BLaER1 (cell line): ENCODE results near the gene HCFC2.

Experiments used
- H3K27ac ChIP-seq: shearing (Covaris generic); formaldehyde crosslinking; 2 replicates; pipeline ENCODE4 v1.8.1; 2022
- H3K27me3 ChIP-seq: shearing (Covaris generic); formaldehyde crosslinking; 2 replicates; pipeline ENCODE4 v1.8.1; 2022
- H3K36me3 ChIP-seq: shearing (Covaris generic); formaldehyde crosslinking; 2 replicates; pipeline ENCODE4 v1.8.1; 2022
- H3K4me1 ChIP-seq: shearing (Covaris generic); formaldehyde crosslinking; 2 replicates; pipeline ENCODE4 v1.8.1; 2022
- H3K4me2 ChIP-seq: shearing (Covaris generic); formaldehyde crosslinking; 2 replicates; pipeline ENCODE4 v1.8.1; 2022
- H3K4me3 ChIP-seq: shearing (Covaris generic); formaldehyde crosslinking; 2 replicates; pipeline ENCODE4 v1.8.1; 2022
- H3K9ac ChIP-seq: shearing (Covaris generic); formaldehyde crosslinking; 2 replicates; pipeline ENCODE4 v1.8.1; 2022
- H3K9me3 ChIP-seq: shearing (Covaris generic); formaldehyde crosslinking; 2 replicates; pipeline ENCODE4 v1.8.1; 2022
- H4K20me1 ChIP-seq: shearing (Covaris generic); formaldehyde crosslinking; 2 replicates; pipeline ENCODE4 v1.8.1; 2022
- Cebpa-rat ChIP-seq: shearing (Covaris generic); IDR thresholded peaks from 2 replicates; pipeline ENCODE4 v1.8.1; 2022

Gene HCFC2

DNA sequence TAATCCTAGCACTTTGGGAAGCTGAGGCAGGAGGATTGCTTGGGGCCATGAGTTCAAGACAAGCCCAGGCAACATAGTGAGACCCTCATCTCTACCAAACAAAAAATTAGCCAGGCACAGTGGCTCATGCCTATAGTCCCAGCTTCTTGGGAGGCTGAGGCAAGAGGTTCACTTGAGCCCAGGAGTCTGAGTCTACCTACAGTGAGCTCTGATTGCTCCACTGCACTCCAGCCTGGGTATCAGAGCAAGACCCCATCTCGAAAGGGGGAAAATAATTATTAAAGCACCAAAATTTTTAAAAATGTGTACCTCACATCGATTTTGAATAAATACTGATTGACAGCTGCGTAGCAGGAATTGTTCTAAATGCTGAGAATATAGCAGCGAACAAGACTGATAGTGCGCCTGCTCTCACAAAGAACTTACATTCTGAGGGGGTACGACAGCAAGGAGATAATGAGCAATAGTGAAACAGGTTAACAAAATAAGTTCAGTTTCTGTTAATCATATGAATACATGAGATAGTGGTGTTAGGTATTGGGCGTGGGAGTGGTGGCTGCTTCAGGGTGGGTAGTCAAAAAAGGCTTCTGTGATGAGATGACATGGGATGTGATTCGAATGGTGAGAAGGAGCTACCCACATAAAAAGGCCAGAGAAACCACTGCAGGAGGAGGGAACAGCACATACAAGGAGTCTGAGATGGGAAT, 19.6 kb downstream of the HCFC2 start:
- Histone ChIP-seq H3K9ac (no peak overlapping the region), H3K27me3 (no peaks in the 10 kb centered on the region), H3K36me3 (peaks cover 82% of the 10 kb centered on the region), H3K4me1 (no peaks in the 10 kb centered on the region), H4K20me1 (no peaks in the 10 kb centered on the region), H3K27ac (no peak overlapping the region), H3K9me3 (no peaks in the 10 kb centered on the region), H3K4me3 (no peak overlapping the region), H3K4me2 (no peak overlapping the region)
- TF ChIP-seq Cebpa-rat, result no peak

DNA sequence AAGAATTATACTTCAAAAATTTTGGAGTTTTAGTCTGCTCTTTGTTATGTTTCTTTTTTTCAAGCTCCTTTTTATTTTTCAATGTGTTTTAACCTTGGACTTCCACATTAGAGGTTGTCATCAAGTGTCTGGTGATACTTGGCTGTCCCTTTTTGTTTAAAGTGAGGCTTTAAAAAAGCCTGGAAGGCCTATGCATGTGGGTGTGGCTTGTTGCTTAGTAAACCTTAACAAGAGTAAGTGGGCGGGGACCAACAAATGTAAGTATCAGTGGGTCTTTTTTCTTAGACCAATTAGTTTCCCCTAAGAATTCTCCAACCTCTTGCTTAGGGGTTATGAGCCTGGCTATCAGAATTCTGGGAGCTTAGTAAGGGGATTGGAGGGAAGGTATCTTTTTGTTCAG, 26.4 kb downstream of the HCFC2 start:
- TF ChIP-seq Cebpa-rat, result no peak
- no peak overlapping the region for H3K4me2 ChIP-seq
- H3K4me3 ChIP-seq, result no peak overlapping the region
- no peaks in the 10 kb centered on the region for H3K27me3 ChIP-seq
- H3K4me1 ChIP-seq, result no peaks in the 10 kb centered on the region
- H4K20me1 ChIP-seq, result no peaks in the 10 kb centered on the region
- no peaks in the 10 kb centered on the region for H3K9me3 ChIP-seq
- H3K27ac ChIP-seq, result no peak overlapping the region
- peaks cover 73% of the 10 kb centered on the region for H3K36me3 ChIP-seq
- H3K9ac ChIP-seq, result no peak overlapping the region

DNA sequence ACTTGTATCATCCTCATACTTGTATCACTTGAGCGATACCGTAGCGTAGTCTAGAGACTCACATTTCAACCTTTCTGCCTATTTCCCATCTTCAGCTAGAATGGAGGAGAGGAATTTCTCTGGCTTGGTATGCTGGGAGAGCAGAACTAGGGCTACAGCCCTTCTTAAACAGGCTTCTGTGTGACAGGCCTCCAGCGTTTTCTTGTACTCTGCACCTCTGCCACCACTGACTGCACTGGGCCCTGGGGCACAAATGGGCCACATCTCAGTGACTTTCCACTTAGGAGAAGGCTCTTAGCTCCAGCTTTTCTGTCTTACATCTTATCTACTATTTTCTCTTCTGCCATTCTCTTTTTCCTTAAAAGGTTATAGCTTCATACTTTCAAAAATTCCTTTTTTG, 26.8 kb downstream of the HCFC2 start:
- no peak for TF ChIP-seq Cebpa-rat
- no peak overlapping the region for H3K9ac ChIP-seq
- no peaks in the 10 kb centered on the region for H3K4me1 ChIP-seq
- H3K9me3 ChIP-seq, result no peaks in the 10 kb centered on the region
- no peak overlapping the region for H3K4me3 ChIP-seq
- H4K20me1 ChIP-seq, result no peaks in the 10 kb centered on the region
- H3K4me2 ChIP-seq, result no peak overlapping the region
- no peak overlapping the region for H3K27ac ChIP-seq
- peaks cover 68% of the 10 kb centered on the region for H3K36me3 ChIP-seq
- H3K27me3 ChIP-seq, result no peaks in the 10 kb centered on the region

- Histone ChIP-seq H3K4me3 (no peak overlapping the region), H3K36me3 (peaks cover 64% of the 10 kb centered on the region)
These were observed 30.0 kb downstream of the HCFC2 start for GRCh38 chr12:104094284-104094683.

GRCh38 chr12:104095289-104095688, 31.0 kb downstream of the HCFC2 start:
- Histone ChIP-seq H3K4me1 (no peaks in the 10 kb centered on the region), H3K4me3 (no peak overlapping the region), H4K20me1 (no peaks in the 10 kb centered on the region), H3K9me3 (no peaks in the 10 kb centered on the region), H3K4me2 (no peak overlapping the region), H3K36me3 (peaks cover 66% of the 10 kb centered on the region), H3K9ac (no peak overlapping the region), H3K27ac (no peak overlapping the region), H3K27me3 (no peaks in the 10 kb centered on the region)
- TF ChIP-seq Cebpa-rat, result no peak

More at GRCh38 chr12:104094284-104094683, 30.0 kb downstream of the HCFC2 start:
- Histone ChIP-seq H3K4me2 (no peak overlapping the region), H3K9ac (no peak overlapping the region), H4K20me1 (no peaks in the 10 kb centered on the region), H3K27ac (no peak overlapping the region), H3K27me3 (no peaks in the 10 kb centered on the region), H3K9me3 (no peaks in the 10 kb centered on the region), H3K4me1 (no peaks in the 10 kb centered on the region)
- TF ChIP-seq Cebpa-rat, result no peak

DNA sequence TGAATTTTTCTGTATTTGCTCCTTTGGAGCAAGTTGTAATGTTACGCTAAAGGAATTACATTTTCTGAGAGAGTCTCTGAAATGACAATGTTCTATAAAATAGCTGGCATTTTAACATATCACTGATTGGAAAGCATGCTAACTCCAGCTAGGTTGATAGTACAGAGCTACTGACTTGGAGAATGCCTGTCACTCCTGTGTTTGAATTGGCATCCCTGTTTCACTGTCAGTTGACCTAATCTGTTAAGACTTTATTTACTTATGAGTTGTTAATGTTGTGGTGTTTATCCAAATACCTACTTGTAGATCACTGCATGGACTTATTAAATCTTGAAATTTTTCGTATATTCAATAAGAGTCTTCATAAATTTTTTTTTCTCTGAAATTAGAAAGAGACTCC, 33.6 kb downstream of the HCFC2 start:
- no peak overlapping the region for H3K4me2 ChIP-seq
- no peaks in the 10 kb centered on the region for H3K27me3 ChIP-seq
- TF ChIP-seq Cebpa-rat, result no peak
- no peak overlapping the region for H3K9ac ChIP-seq
- H3K4me3 ChIP-seq, result no peak overlapping the region
- no peaks in the 10 kb centered on the region for H3K4me1 ChIP-seq
- no peak overlapping the region for H3K27ac ChIP-seq
- no peaks in the 10 kb centered on the region for H3K9me3 ChIP-seq
- H3K36me3 ChIP-seq, result peaks cover 69% of the 10 kb centered on the region
- no peaks in the 10 kb centered on the region for H4K20me1 ChIP-seq

GRCh38 chr12:104105461-104105860, 41.1 kb downstream of the HCFC2 start:
- H3K27ac ChIP-seq, result no peak overlapping the region

GRCh38 chr12:104106965-104107364, 42.6 kb downstream of the HCFC2 start:
- peaks cover 8% of the 10 kb centered on the region for H3K4me1 ChIP-seq

More at GRCh38 chr12:104105461-104105860, 41.1 kb downstream of the HCFC2 start:
- peaks cover 27% of the 10 kb centered on the region for H3K36me3 ChIP-seq
- H3K9ac ChIP-seq, result no peak overlapping the region
- H3K27me3 ChIP-seq, result no peaks in the 10 kb centered on the region
- no peaks in the 10 kb centered on the region for H3K9me3 ChIP-seq
- H3K4me2 ChIP-seq, result no peak overlapping the region
- no peak for TF ChIP-seq Cebpa-rat
- H3K4me3 ChIP-seq, result no peak overlapping the region
- H4K20me1 ChIP-seq, result no peaks in the 10 kb centered on the region
- peaks cover 8% of the 10 kb centered on the region for H3K4me1 ChIP-seq

GRCh38 chr12:104108755-104109445, 44.6 kb downstream of the HCFC2 start:
- Histone ChIP-seq H4K20me1 (no peaks in the 10 kb centered on the region), H3K4me1 (peaks cover 8% of the 10 kb centered on the region), H3K27ac (no peak overlapping the region), H3K4me3 (no peak overlapping the region), H3K9ac (no peak overlapping the region), H3K4me2 (peak overlapping the region; percentile 28; the same call in 1 of the 2 replicates), H3K27me3 (no peaks in the 10 kb centered on the region), H3K9me3 (no peaks in the 10 kb centered on the region), H3K36me3 (peaks cover 12% of the 10 kb centered on the region)
- TF ChIP-seq Cebpa-rat, result no peak

More at GRCh38 chr12:104106965-104107364, 42.6 kb downstream of the HCFC2 start:
- H3K4me3 ChIP-seq, result no peak overlapping the region
- H4K20me1 ChIP-seq, result no peaks in the 10 kb centered on the region
- no peak overlapping the region for H3K4me2 ChIP-seq
- no peak overlapping the region for H3K27ac ChIP-seq
- TF ChIP-seq Cebpa-rat, result no peak
- no peaks in the 10 kb centered on the region for H3K27me3 ChIP-seq
- H3K9ac ChIP-seq, result no peak overlapping the region
- H3K9me3 ChIP-seq, result no peaks in the 10 kb centered on the region
- H3K36me3 ChIP-seq, result peaks cover 18% of the 10 kb centered on the region
